Parathyroid adenoma (tissue), 2 donors: ENCODE results near the gene PPP1R13B.

ENCODE experiments used
- H2AFZ ChIP-seq: fragments of 300-600 bp; sonication (generic); one replicate; pipeline ENCODE4 v1.7.0; 2017; ENCODE audit warnings: antibody characterized with exemption, mild to moderate bottlenecking
- H3K27ac ChIP-seq: fragments of 300-600 bp; sonication (generic); one replicate; pipeline ENCODE4 v1.7.0; 2017
- H3K27me3 ChIP-seq: fragments of 300-600 bp; sonication (generic); one replicate; pipeline ENCODE4 v1.7.0; 2017; ENCODE audit warnings: low read length; ENCODE audit not compliant: control insufficient read depth, insufficient read depth
- H3K36me3 ChIP-seq: fragments of 300-600 bp; sonication (generic); one replicate; pipeline ENCODE4 v1.7.0; 2017; ENCODE audit warnings: low read length; ENCODE audit not compliant: control insufficient read depth, insufficient read depth
- H3K4me1 ChIP-seq: fragments of 300-600 bp; sonication (generic); one replicate; pipeline ENCODE4 v1.7.0; 2017; ENCODE audit warnings: control low read depth
- H3K4me2 ChIP-seq: fragments of 300-600 bp; sonication (generic); one replicate; pipeline ENCODE4 v1.7.0; 2017; ENCODE audit warnings: low read length
- H3K4me3 ChIP-seq: fragments of 300-600 bp; sonication (generic); one replicate; pipeline ENCODE4 v1.7.0; 2017; ENCODE audit warnings: low read depth, low read length
- H3K79me2 ChIP-seq: fragments of 300-600 bp; sonication (generic); one replicate; pipeline ENCODE4 v1.7.0; 2017; ENCODE audit warnings: control low read depth
- H3K9ac ChIP-seq: fragments of 300-600 bp; sonication (generic); one replicate; pipeline ENCODE4 v1.7.0; 2017; ENCODE audit warnings: mild to moderate bottlenecking
- H3K9me3 ChIP-seq: fragments of 300-600 bp; sonication (generic); one replicate; pipeline ENCODE4 v1.7.0; 2017; ENCODE audit warnings: low read length; ENCODE audit not compliant: control insufficient read depth
- CTCF ChIP-seq: fragments of 300-600 bp; sonication (generic); IDR thresholded peaks from one replicate; pipeline ENCODE4 v1.7.0; 2017; ENCODE audit warnings: antibody characterized with exemption, mild to moderate bottlenecking
- donor health status: primary hyperparathyroidism.

Gene PPP1R13B

DNA sequence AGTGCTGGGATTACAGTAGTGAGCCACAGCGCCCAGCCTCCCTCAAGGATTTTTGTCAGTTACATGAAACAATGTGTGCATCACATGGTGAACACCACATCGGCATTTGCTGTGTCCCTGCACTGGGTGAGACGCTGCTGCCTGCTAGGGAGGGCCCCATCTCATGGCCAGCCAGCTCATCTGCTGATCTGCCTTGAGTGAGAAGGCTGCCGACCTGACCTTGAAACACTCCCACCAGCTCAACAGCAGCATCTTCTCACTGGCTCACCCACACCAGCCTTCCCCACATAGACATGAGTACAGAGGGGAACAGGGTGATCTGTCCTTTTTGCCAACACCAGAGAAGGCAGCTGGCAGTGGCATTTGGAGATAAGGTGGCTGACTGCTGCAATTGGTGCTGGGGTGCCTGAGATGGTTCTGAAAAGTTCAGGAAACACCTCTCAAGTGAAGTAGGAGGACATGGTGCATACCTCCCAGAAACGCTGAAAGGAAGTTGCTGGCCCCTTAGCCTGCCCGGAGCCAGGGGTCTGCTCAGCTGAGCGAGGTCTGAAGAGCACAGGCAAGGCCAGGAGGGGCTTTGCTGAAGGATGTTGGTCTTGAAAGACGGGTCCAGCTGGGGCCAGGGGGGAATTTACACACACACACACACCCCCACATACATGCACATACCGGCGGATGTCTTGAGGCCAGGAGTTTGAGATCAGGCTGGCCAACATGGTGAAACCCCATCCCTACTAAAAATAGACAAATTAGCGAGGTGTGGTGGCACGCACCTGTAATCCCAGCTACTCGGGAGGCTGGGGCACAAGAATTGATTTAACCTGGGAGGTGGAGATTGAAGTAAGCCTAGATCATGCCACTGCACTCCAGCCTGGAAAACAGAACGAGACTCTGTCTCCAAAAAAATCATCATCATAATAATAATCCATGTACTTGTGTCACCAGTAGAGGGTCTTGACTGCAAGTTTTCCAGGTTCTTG, 14.3 kb upstream of the PPP1R13B start:
- no peak for TF ChIP-seq CTCF
- no peak overlapping the region for H3K27ac ChIP-seq

DNA sequence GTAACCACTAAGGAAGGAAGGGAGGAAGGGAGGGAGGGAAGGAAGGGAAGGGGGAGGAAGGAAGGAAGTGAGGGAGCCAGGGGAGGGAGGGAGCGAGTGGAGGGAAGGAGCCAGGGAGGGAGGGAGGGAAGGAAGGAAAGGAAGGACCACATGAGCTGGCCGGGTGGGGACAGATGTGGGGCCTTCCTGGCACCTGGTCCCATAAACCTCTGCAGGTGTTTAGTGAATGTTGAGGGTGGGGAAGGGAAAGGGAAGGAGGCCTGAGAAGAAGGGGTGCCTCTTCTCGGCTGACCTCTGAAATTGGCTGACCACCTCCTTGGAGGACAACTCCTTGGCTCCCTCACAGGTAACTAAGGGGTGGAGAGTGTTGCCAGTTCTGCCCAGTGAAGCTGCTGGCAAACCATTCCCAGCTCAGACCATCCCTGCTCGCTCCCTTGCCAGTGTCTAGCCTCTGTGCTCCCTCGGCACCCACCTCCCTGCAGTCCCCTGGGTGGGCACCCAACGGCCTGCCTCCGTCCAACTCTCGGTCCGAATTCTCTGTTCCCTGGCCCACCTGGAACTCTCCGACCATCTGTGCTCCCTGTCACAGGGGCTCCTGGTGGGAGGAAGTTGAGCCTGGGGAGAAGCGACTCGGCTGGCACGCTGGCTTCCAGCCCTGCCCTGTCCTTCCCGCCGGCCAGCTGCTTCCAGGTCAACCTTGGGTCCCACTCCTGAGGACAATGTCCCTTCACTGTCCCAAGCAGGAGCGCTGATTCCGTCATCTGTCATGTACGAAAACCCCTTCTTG, 12.2 kb upstream of the PPP1R13B start:
- Histone ChIP-seq H3K79me2 (no peaks in the 10 kb centered on the region), H3K9me3 (no peaks in the 10 kb centered on the region), H3K9ac (no peak overlapping the region), H3K36me3 (no peaks in the 10 kb centered on the region), H3K4me2 (no peak overlapping the region), H3K27ac (no peak overlapping the region), H2AFZ (no peak overlapping the region), H3K27me3 (no peaks in the 10 kb centered on the region), H3K4me1 (no peaks in the 10 kb centered on the region), H3K4me3 (no peak overlapping the region)
- no peak for TF ChIP-seq CTCF

More for the DNA sequence above, 14.3 kb upstream of the PPP1R13B start:
- Histone ChIP-seq H3K27me3 (no peaks in the 10 kb centered on the region), H3K9ac (no peak overlapping the region), H3K4me1 (no peaks in the 10 kb centered on the region), H3K36me3 (no peaks in the 10 kb centered on the region), H3K79me2 (no peaks in the 10 kb centered on the region), H3K4me2 (no peak overlapping the region), H3K9me3 (no peaks in the 10 kb centered on the region), H2AFZ (no peak overlapping the region), H3K4me3 (no peak overlapping the region)

DNA sequence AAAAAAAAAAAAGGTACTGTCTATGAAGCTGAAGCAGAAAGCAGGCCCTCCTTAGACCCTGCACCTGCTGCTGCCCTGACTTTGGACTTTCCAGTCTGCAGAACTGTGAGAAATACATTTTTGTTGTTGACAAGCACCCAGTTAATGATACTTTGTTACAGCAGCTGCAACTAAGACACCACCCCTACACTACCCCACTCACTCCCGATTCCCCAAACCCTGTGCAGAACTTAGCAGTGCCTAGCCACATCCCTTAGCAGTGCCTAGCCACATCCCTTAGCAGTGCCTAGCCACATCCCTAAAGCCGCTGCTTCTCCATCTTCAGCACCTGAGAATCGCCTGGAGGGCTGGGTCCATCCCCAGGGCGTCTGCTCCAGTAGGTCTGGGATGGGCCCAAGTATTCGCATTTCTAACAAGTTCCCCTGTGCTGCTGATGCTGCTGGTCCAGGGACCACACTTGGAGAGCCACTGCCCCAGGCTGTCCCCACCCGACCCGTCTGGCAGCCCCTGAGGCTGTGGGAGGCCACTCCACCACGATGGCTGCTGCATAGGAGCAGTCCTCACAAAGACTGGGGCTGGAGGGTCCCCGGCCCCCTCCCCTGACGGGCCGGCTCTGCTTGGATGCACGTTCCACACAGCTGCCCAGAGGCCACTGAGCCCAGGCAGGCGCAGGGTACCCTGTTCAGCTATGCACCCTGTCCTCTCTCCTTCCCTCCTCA, 10.8 kb upstream of the PPP1R13B start:
- Histone ChIP-seq H3K9me3 (no peaks in the 10 kb centered on the region), H3K4me1 (no peaks in the 10 kb centered on the region)

DNA sequence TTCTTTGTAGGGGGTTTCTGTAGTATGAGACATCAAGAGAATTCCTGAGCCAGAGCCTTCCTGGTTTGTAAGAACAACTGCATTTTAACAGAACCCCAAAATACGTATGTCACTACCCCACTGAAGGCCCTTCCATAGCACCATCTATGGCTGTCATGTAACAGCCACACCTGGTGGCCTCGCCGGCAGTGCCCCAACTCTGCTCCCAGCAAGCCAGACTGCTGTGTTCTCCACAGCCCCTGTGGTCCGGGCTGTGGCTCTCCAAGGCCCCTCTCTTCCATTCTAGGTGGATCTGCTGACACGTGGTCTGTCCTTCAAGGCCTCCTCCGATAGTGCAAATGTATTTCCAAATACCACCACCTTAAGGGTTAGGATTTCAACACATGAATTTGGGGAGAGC, 9.9 kb upstream of the PPP1R13B start:
- Histone ChIP-seq H2AFZ (no peak overlapping the region), H3K9ac (no peak overlapping the region), H3K27ac (no peak overlapping the region), H3K36me3 (no peaks in the 10 kb centered on the region), H3K4me3 (no peak overlapping the region), H3K27me3 (no peaks in the 10 kb centered on the region), H3K79me2 (no peaks in the 10 kb centered on the region), H3K4me2 (no peak overlapping the region), H3K9me3 (no peaks in the 10 kb centered on the region), H3K4me1 (no peaks in the 10 kb centered on the region)
- no peak for TF ChIP-seq CTCF

More for the DNA sequence above, 10.8 kb upstream of the PPP1R13B start:
- no peak for TF ChIP-seq CTCF
- no peak overlapping the region for H3K4me3 ChIP-seq
- H3K79me2 ChIP-seq, result no peaks in the 10 kb centered on the region
- no peak overlapping the region for H2AFZ ChIP-seq
- H3K4me2 ChIP-seq, result no peak overlapping the region
- H3K27me3 ChIP-seq, result no peaks in the 10 kb centered on the region
- H3K27ac ChIP-seq, result no peak overlapping the region
- no peaks in the 10 kb centered on the region for H3K36me3 ChIP-seq
- H3K9ac ChIP-seq, result no peak overlapping the region
